22Rv1 (cell line): ENCODE results near the gene SAXO1.

Experiments
- ZFX ChIP-seq: fragments of 450-650 bp; IDR thresholded peaks from 2 replicates; pipeline ENCODE4 v1.6.1; 2017; ENCODE audit warnings: antibody characterized with exemption, borderline replicate concordance
- TF ChIP-seq, protein P1 (sequence below): fragments of 450-650 bp; IDR thresholded peaks from 2 replicates; pipeline ENCODE4 v1.5.1; 2017; ENCODE audit warnings: mild to moderate bottlenecking

DNA sequence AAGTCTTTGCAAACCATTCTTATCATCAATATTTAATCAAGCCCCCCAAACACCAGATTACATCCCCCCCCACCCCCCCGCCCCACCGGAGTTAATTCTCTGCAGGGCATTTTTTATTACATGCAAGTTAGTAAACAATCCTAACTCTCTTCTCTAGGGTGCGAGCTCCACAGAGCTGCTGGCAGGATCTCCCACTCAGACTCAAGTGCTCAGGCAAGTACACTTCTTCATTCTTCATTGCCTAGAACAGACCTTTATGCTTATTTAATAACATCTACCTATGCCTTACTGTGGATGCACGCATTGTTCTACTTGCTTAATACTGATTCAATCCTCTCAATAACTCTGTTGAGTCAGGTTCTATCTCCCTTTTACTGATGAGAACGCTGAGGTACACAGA is 9.9 kb downstream of the SAXO1 start:
- TF ChIP-seq, protein P1, sequence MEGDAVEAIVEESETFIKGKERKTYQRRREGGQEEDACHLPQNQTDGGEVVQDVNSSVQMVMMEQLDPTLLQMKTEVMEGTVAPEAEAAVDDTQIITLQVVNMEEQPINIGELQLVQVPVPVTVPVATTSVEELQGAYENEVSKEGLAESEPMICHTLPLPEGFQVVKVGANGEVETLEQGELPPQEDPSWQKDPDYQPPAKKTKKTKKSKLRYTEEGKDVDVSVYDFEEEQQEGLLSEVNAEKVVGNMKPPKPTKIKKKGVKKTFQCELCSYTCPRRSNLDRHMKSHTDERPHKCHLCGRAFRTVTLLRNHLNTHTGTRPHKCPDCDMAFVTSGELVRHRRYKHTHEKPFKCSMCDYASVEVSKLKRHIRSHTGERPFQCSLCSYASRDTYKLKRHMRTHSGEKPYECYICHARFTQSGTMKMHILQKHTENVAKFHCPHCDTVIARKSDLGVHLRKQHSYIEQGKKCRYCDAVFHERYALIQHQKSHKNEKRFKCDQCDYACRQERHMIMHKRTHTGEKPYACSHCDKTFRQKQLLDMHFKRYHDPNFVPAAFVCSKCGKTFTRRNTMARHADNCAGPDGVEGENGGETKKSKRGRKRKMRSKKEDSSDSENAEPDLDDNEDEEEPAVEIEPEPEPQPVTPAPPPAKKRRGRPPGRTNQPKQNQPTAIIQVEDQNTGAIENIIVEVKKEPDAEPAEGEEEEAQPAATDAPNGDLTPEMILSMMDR: no peak
- TF ChIP-seq ZFX: no peak
